Loucy (cell line): ENCODE data around the gene ECM2.

Experiments
- H2AFZ ChIP-seq: fragments of 200-600 bp; sonication (generic); 2 replicates; pipeline ENCODE4 v1.6.0; 2016; ENCODE audit warnings: antibody characterized with exemption, mild to moderate bottlenecking, low read length, moderate library complexity
- H3F3A ChIP-seq: fragments of 200-600 bp; 2 replicates; pipeline ENCODE4 v1.6.0; 2016; ENCODE audit warnings: antibody characterized with exemption, low read depth, mild to moderate bottlenecking
- H3K27me3 ChIP-seq: fragments of 200-600 bp; sonication (generic); 2 replicates; pipeline ENCODE4 v1.6.1; 2014; ENCODE audit warnings: low read length, mild to moderate bottlenecking; ENCODE audit not compliant: insufficient read depth, poor library complexity, severe bottlenecking
- H3K36me3 ChIP-seq: fragments of 200-600 bp; sonication (generic); 2 replicates; pipeline ENCODE4 v1.6.1; 2016; ENCODE audit warnings: low read length; ENCODE audit not compliant: insufficient read depth
- H3K4me1 ChIP-seq: fragments of 200-600 bp; sonication (generic); 2 replicates; pipeline ENCODE4 v1.5.1; 2014; ENCODE audit warnings: low read length, mild to moderate bottlenecking; ENCODE audit not compliant: insufficient read depth, poor library complexity, severe bottlenecking
- H3K4me2 ChIP-seq: fragments of 200-600 bp; sonication (generic); 2 replicates; pipeline ENCODE4 v1.6.0; 2014; ENCODE audit warnings: antibody characterized with exemption, low read length, low read depth, mild to moderate bottlenecking; ENCODE audit not compliant: poor library complexity, severe bottlenecking
- H3K4me3 ChIP-seq: fragments of 200-600 bp; sonication (generic); 2 replicates; pipeline ENCODE4 v1.5.1; 2014; ENCODE audit warnings: low read length, mild to moderate bottlenecking, mixed read lengths; ENCODE audit not compliant: poor library complexity, severe bottlenecking
- H3K79me2 ChIP-seq: fragments of 200-600 bp; sonication (generic); 2 replicates; pipeline ENCODE4 v1.6.1; 2014; ENCODE audit warnings: low read length; ENCODE audit not compliant: insufficient read depth
- H3K9ac ChIP-seq: fragments of 200-600 bp; sonication (generic); 2 replicates; pipeline ENCODE4 v1.6.0; 2014; ENCODE audit warnings: mild to moderate bottlenecking, low read depth, low read length, moderate library complexity; ENCODE audit not compliant: poor library complexity, severe bottlenecking
- H3K9me2 ChIP-seq: fragments of 200-600 bp; sonication (generic); replicated peaks from 2 replicates; pipeline ENCODE4 v1.6.1; 2016; ENCODE audit warnings: low read depth, low read length, mixed read lengths
- H3K9me3 ChIP-seq: fragments of 200-600 bp; sonication (generic); 2 replicates; pipeline ENCODE4 v1.6.1; 2014; ENCODE audit warnings: mild to moderate bottlenecking, antibody characterized with exemption, low read length, low read depth; ENCODE audit not compliant: insufficient read depth
- H4K20me1 ChIP-seq: fragments of 200-600 bp; sonication (generic); 2 replicates; pipeline ENCODE4 v1.6.0; 2014; ENCODE audit warnings: antibody characterized with exemption, low read length, mild to moderate bottlenecking; ENCODE audit not compliant: insufficient read depth, poor library complexity, severe bottlenecking
- EZH2phosphoT487 ChIP-seq: fragments of 200-600 bp; IDR thresholded peaks from 2 replicates; pipeline ENCODE4 v1.6.1; 2018; ENCODE audit warnings: antibody characterized with exemption, mild to moderate bottlenecking, moderate library complexity, borderline replicate concordance
- TF ChIP-seq, protein P1 (sequence below): fragments of 200-600 bp; sonication (generic); conservative IDR thresholded peaks from 2 replicates; pipeline ENCODE4 v1.5.1; 2014; ENCODE audit warnings: mild to moderate bottlenecking, antibody characterized with exemption, low read length

The ECM2 gene

DNA sequence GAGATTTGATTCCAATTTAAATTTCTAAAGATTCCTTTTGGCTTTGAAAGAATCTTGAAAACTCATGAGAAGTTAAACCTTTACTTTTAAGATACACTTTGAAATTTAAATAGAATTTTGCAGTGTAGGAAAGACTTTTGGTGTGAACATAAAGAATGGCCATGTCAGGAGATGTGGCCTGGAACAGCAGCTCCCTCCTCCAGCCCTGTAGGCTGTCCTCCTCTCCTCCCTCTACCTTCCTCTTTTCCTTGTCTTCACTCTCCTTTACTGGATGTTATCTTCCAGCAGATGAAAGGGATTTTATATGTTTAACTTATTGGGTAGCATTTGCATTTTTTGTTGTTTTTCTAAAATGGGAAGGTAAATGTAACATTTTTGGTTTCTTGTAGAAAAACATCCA, 72.4 kb downstream of the ECM2 start:
- H3K4me1 ChIP-seq, result no peaks in the 10 kb centered on the region
- no peaks in the 10 kb centered on the region for H3F3A ChIP-seq
- H3K9ac ChIP-seq, result no peak overlapping the region
- H3K79me2 ChIP-seq, result no peaks in the 10 kb centered on the region
- H3K4me2 ChIP-seq, result no peak overlapping the region
- no peaks in the 10 kb centered on the region for H3K9me2 ChIP-seq
- no peak overlapping the region for H3K4me3 ChIP-seq
- no peaks in the 10 kb centered on the region for H4K20me1 ChIP-seq
- no peaks in the 10 kb centered on the region for H3K9me3 ChIP-seq
- no peak overlapping the region for H2AFZ ChIP-seq
- no peaks in the 10 kb centered on the region for H3K36me3 ChIP-seq
- TF ChIP-seq, protein P1, sequence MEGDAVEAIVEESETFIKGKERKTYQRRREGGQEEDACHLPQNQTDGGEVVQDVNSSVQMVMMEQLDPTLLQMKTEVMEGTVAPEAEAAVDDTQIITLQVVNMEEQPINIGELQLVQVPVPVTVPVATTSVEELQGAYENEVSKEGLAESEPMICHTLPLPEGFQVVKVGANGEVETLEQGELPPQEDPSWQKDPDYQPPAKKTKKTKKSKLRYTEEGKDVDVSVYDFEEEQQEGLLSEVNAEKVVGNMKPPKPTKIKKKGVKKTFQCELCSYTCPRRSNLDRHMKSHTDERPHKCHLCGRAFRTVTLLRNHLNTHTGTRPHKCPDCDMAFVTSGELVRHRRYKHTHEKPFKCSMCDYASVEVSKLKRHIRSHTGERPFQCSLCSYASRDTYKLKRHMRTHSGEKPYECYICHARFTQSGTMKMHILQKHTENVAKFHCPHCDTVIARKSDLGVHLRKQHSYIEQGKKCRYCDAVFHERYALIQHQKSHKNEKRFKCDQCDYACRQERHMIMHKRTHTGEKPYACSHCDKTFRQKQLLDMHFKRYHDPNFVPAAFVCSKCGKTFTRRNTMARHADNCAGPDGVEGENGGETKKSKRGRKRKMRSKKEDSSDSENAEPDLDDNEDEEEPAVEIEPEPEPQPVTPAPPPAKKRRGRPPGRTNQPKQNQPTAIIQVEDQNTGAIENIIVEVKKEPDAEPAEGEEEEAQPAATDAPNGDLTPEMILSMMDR, result no peak
- no peak for TF ChIP-seq EZH2phosphoT487
- H3K27me3 ChIP-seq, result no peaks in the 10 kb centered on the region

DNA sequence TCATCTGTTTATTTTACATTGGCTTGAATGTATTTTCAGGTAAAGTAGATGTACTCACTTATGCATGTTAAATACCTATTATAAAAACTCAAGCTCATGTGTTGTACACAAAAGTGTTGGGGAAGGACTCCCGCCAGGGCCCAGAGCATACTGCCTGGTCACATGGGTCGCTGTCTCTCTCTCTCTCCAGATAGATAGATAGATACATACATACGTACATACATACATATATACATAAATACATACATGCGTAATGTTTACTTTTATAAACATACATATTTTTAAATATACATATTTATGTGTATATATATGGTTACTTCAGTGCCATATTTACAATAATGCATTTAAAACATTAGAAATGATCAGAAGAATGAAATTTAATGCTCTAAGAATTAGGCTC, 78.2 kb downstream of the ECM2 start:
- Histone ChIP-seq H3K4me3 (no peak overlapping the region), H3K9me3 (no peaks in the 10 kb centered on the region), H3K9me2 (no peaks in the 10 kb centered on the region), H3F3A (no peaks in the 10 kb centered on the region), H3K4me2 (no peak overlapping the region), H3K4me1 (no peaks in the 10 kb centered on the region), H3K9ac (no peak overlapping the region), H2AFZ (no peak overlapping the region), H3K36me3 (no peaks in the 10 kb centered on the region), H3K79me2 (no peaks in the 10 kb centered on the region), H3K27me3 (no peaks in the 10 kb centered on the region), H4K20me1 (no peaks in the 10 kb centered on the region)
- TF ChIP-seq EZH2phosphoT487, result no peak
- TF ChIP-seq, protein P1, result no peak

DNA sequence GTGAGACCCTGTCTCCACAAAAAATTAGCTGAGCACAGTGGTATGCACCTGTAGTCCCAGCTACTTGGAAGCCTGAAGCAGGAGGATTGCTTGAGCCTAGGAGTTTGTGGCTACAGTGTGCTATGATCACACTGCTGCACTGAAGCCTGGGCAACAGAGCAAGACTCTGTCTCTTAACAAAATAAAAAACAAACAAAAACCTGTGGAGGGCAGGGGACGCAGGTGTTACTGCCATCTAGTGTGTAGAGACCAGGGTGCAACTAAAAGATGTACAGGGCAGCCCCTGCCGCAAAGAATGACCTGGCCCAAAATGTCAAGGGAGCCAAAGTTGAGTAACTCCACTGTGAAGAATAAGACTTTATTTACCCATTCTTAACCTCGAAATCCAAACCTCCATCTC, 80.6 kb downstream of the ECM2 start:
- H3K9me3 ChIP-seq, result no peaks in the 10 kb centered on the region
- no peaks in the 10 kb centered on the region for H4K20me1 ChIP-seq
- H3K4me2 ChIP-seq, result no peak overlapping the region
- H3K4me3 ChIP-seq, result no peak overlapping the region
- H3K9ac ChIP-seq, result no peak overlapping the region
- H3K79me2 ChIP-seq, result no peaks in the 10 kb centered on the region
- H3K27me3 ChIP-seq, result no peaks in the 10 kb centered on the region
- H3K4me1 ChIP-seq, result no peaks in the 10 kb centered on the region
- H3F3A ChIP-seq, result no peaks in the 10 kb centered on the region
- no peaks in the 10 kb centered on the region for H3K9me2 ChIP-seq
- no peaks in the 10 kb centered on the region for H3K36me3 ChIP-seq
- no peak overlapping the region for H2AFZ ChIP-seq
- TF ChIP-seq, protein P1, result peak; percentile 57
- TF ChIP-seq EZH2phosphoT487, result no peak
